Activated T-cell treated with anti-CD3 and anti-CD28 coated beads for 48 hours (primary cell): ENCODE measurements around the gene AUTS2.

Source experiments
- DNase-seq: peaks from one replicate; pipeline ENCODE4 v3.0.0-alpha.2; 2020; ENCODE audit warnings: low read depth

Gene AUTS2

GRCh38 chr7:70751895-70752294, 1153.6 kb downstream of the AUTS2 start:
- DNase-seq = no peak

GRCh38 chr7:70752794-70753241, 1154.5 kb downstream of the AUTS2 start:
- no peak for DNase-seq

GRCh38 chr7:70756789-70757188, 1158.5 kb downstream of the AUTS2 start:
- DNase-seq = no peak

GRCh38 chr7:70758646-70759045, 1160.4 kb downstream of the AUTS2 start:
- no peak for DNase-seq

GRCh38 chr7:70759674-70760073, 1161.4 kb downstream of the AUTS2 start:
- no peak for DNase-seq

- no peak for DNase-seq
Observed at GRCh38 chr7:70761711-70762328, 1163.5 kb downstream of the AUTS2 start.

GRCh38 chr7:70762696-70763095, 1164.4 kb downstream of the AUTS2 start:
- DNase-seq = no peak

GRCh38 chr7:70763961-70764691, 1165.9 kb downstream of the AUTS2 start:
- no peak for DNase-seq

GRCh38 chr7:70764701-70765208, 1166.5 kb downstream of the AUTS2 start:
- no peak for DNase-seq

- DNase-seq = no peak
Observed at GRCh38 chr7:70765651-70766050, 1167.4 kb downstream of the AUTS2 start.

- no peak for DNase-seq
Observed at GRCh38 chr7:70766109-70766508, 1167.8 kb downstream of the AUTS2 start.

- DNase-seq = no peak
Observed at GRCh38 chr7:70766694-70767093, 1168.4 kb downstream of the AUTS2 start.

- no peak for DNase-seq
Observed at GRCh38 chr7:70770154-70770553, 1171.9 kb downstream of the AUTS2 start.

- no peak for DNase-seq
Observed at GRCh38 chr7:70771451-70771850, 1173.2 kb downstream of the AUTS2 start.

- no peak for DNase-seq
Observed at GRCh38 chr7:70772891-70773290, 1174.6 kb downstream of the AUTS2 start.

GRCh38 chr7:70773406-70773805, 1175.1 kb downstream of the AUTS2 start:
- no peak for DNase-seq

- no peak for DNase-seq
Observed at GRCh38 chr7:70774950-70775527, 1176.8 kb downstream of the AUTS2 start.

- no peak for DNase-seq
Observed at GRCh38 chr7:70775570-70776156, 1177.4 kb downstream of the AUTS2 start.

- no peak for DNase-seq
Observed at GRCh38 chr7:70776627-70777101, 1178.4 kb downstream of the AUTS2 start.

- no peak for DNase-seq
Observed at GRCh38 chr7:70777251-70777650, 1179.0 kb downstream of the AUTS2 start.

GRCh38 chr7:70778585-70778984, 1180.3 kb downstream of the AUTS2 start:
- no peak for DNase-seq

- no peak for DNase-seq
Observed at GRCh38 chr7:70779321-70779720, 1181.0 kb downstream of the AUTS2 start.

GRCh38 chr7:70781922-70782311, 1183.6 kb downstream of the AUTS2 start:
- DNase-seq = no peak
